PC-3 (cell line): ENCODE results near the gene CHTF18.

Experiments
- EZH2 ChIP-seq: fragments of 300-600 bp; sonication (generic); IDR thresholded peaks from one replicate; pipeline ENCODE4 v1.6.1; 2017; ENCODE audit warnings: antibody characterized with exemption, mild to moderate bottlenecking, low read length; ENCODE audit not compliant: unreplicated experiment
- EZH2phosphoT487 ChIP-seq: fragments of 300-600 bp; sonication (generic); IDR thresholded peaks from 2 replicates; pipeline ENCODE4 v1.6.1; 2018; ENCODE audit warnings: mild to moderate bottlenecking, antibody characterized with exemption, low read length, borderline replicate concordance
- TF ChIP-seq, protein P1 (sequence below): fragments of 300-600 bp; sonication (generic); conservative IDR thresholded peaks from 2 replicates; pipeline ENCODE4 v1.5.1; 2017; ENCODE audit warnings: antibody characterized with exemption, low read depth, mild to moderate bottlenecking, low read length

- TF ChIP-seq, protein P1, sequence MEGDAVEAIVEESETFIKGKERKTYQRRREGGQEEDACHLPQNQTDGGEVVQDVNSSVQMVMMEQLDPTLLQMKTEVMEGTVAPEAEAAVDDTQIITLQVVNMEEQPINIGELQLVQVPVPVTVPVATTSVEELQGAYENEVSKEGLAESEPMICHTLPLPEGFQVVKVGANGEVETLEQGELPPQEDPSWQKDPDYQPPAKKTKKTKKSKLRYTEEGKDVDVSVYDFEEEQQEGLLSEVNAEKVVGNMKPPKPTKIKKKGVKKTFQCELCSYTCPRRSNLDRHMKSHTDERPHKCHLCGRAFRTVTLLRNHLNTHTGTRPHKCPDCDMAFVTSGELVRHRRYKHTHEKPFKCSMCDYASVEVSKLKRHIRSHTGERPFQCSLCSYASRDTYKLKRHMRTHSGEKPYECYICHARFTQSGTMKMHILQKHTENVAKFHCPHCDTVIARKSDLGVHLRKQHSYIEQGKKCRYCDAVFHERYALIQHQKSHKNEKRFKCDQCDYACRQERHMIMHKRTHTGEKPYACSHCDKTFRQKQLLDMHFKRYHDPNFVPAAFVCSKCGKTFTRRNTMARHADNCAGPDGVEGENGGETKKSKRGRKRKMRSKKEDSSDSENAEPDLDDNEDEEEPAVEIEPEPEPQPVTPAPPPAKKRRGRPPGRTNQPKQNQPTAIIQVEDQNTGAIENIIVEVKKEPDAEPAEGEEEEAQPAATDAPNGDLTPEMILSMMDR = no peak
- no peak for TF ChIP-seq EZH2
- TF ChIP-seq EZH2phosphoT487 = no peak
Measured at GRCh38 chr16:769184-769784, 19.1 kb upstream of the CHTF18 start.
